Activated naive CD8-positive, alpha-beta T cell treated with anti-CD3 and anti-CD28 coated beads, Interleukin-2, amount 10 ng/mL, durations not matched to agents 7 days and 5 days (primary cell): ENCODE data around the gene OR2K2. TPM values are rescaled to one million over a fixed set of nuclear protein-coding genes. Genes with fewer than 3 reads are reported as not detected.
"Not testable (repeated sequence)": the region's sequence is repeated elsewhere in the genome, so short reads cannot be mapped to it uniquely, and the experiment has no call there.

Source experiments
- ATAC-seq: fragments of 150-1000 bp; cut with Tn5 transposase; one replicate; pipeline ENCODE4 v1.10.0; 2021; ENCODE audit warnings: low read depth, moderate library complexity
- POLR2A ChIA-PET: fragments of 350-600 bp; sonication (Branson Sonifier 250); formaldehyde crosslinking; loops from one replicate; lab custom pipeline; 2021; ENCODE audit warnings: antibody characterized with exemption; lab: Charles Lee
- DNase-seq: peaks from one replicate; pipeline ENCODE4 v3.0.0; 2021
- H3K27ac Mint-ChIP-seq: one replicate; pipeline ENCODE4 v1.8.0; 2022; ENCODE audit warnings: mild to moderate bottlenecking, mixed read lengths
- H3K27me3 Mint-ChIP-seq: one replicate; pipeline ENCODE4 v1.8.0; 2022; ENCODE audit warnings: mild to moderate bottlenecking, moderate library complexity, mixed read lengths
- H3K36me3 Mint-ChIP-seq: one replicate; pipeline ENCODE4 v1.8.0; 2021; ENCODE audit warnings: mild to moderate bottlenecking, mixed read lengths
- H3K4me1 Mint-ChIP-seq: one replicate; pipeline ENCODE4 v1.8.0; 2021; ENCODE audit warnings: mixed read lengths
- H3K4me3 Mint-ChIP-seq: one replicate; pipeline ENCODE4 v1.8.0; 2022; ENCODE audit warnings: mild to moderate bottlenecking, moderate library complexity, mixed read lengths
- H3K9me3 Mint-ChIP-seq: one replicate; pipeline ENCODE4 v1.8.0; 2021; ENCODE audit warnings: mixed read lengths
- total RNA-seq, 2 experiments: library from RNA; stranded (reverse); gene quantifications; one replicate each; pipeline ENCODE4 v1.2.3, GENCODE V29; 2021

Gene OR2K2
- not detected for total RNA-seq

GRCh38 chr9:111330124-111330523 lies at the start of gene OR2K2:
Gene OR2K2, minus strand, starts transcription at chr9:111330224. Its CDS starts 1,791 bp downstream, at chr9:111328433.
- peaks cover 1% of the 10 kb centered on the region for H3K36me3 Mint-ChIP-seq
- peaks cover 5% of the 10 kb centered on the region for H3K27me3 Mint-ChIP-seq
- ATAC-seq, result no peak
- POLR2A ChIA-PET, result no interaction called here
- H3K9me3 Mint-ChIP-seq, result no peaks in the 10 kb centered on the region
- no peak for DNase-seq
- no peak within 1 kb of the TSS for H3K4me3 Mint-ChIP-seq
- no peaks in the 10 kb centered on the region for H3K4me1 Mint-ChIP-seq
- H3K27ac Mint-ChIP-seq, result no peak within 1 kb of the TSS

- POLR2A ChIA-PET, result no interaction called here
- H3K4me1 Mint-ChIP-seq, result no peaks in the 10 kb centered on the region
- peaks cover 44% of the 10 kb centered on the region for H3K36me3 Mint-ChIP-seq
- H3K9me3 Mint-ChIP-seq, result no peaks in the 10 kb centered on the region
- H3K4me3 Mint-ChIP-seq, result no peak overlapping the region
- H3K27ac Mint-ChIP-seq, result no peak overlapping the region
- DNase-seq (no peak), ATAC-seq (no peak)
- no peaks in the 10 kb centered on the region for H3K27me3 Mint-ChIP-seq
Observed at GRCh38 chr9:111375817-111376564, 46.0 kb upstream of the OR2K2 start.

GRCh38 chr9:111375062-111375461 lies 45.0 kb upstream of the OR2K2 start:
- no peak for ATAC-seq
- H3K4me1 Mint-ChIP-seq, result no peaks in the 10 kb centered on the region
- peaks cover 46% of the 10 kb centered on the region for H3K36me3 Mint-ChIP-seq
- no peaks in the 10 kb centered on the region for H3K9me3 Mint-ChIP-seq
- H3K27me3 Mint-ChIP-seq, result no peaks in the 10 kb centered on the region
- POLR2A ChIA-PET, result no interaction called here
- H3K4me3 Mint-ChIP-seq, result no peak overlapping the region
- no peak overlapping the region for H3K27ac Mint-ChIP-seq
- no peak for DNase-seq

GRCh38 chr9:111372297-111372696 lies 42.3 kb upstream of the OR2K2 start:
- no peak overlapping the region for H3K27ac Mint-ChIP-seq
- H3K9me3 Mint-ChIP-seq, result no peaks in the 10 kb centered on the region
- H3K36me3 Mint-ChIP-seq, result peaks cover 45% of the 10 kb centered on the region
- H3K4me1 Mint-ChIP-seq, result no peaks in the 10 kb centered on the region
- POLR2A ChIA-PET, result no interaction called here
- ATAC-seq (no peak), DNase-seq (no peak)
- H3K4me3 Mint-ChIP-seq, result no peak overlapping the region
- no peaks in the 10 kb centered on the region for H3K27me3 Mint-ChIP-seq

GRCh38 chr9:111366978-111367377 lies 37.0 kb upstream of the OR2K2 start:
- Mint-ChIP-seq H3K4me1 (peaks cover 2% of the 10 kb centered on the region), H3K27me3 (no peaks in the 10 kb centered on the region), H3K4me3 (no peak overlapping the region), H3K9me3 (no peaks in the 10 kb centered on the region), H3K36me3 (peaks cover 54% of the 10 kb centered on the region), H3K27ac (no peak overlapping the region)
- POLR2A ChIA-PET, result no interaction called here
- DNase-seq, result no peak
- no peak for ATAC-seq

GRCh38 chr9:111362526-111362925 lies 32.5 kb upstream of the OR2K2 start:
- H3K27ac Mint-ChIP-seq, result no peak overlapping the region
- H3K27me3 Mint-ChIP-seq, result no peaks in the 10 kb centered on the region
- peaks cover 36% of the 10 kb centered on the region for H3K36me3 Mint-ChIP-seq
- DNase-seq (no peak), ATAC-seq (no peak)
- POLR2A ChIA-PET, result no interaction called here
- no peak overlapping the region for H3K4me3 Mint-ChIP-seq
- H3K4me1 Mint-ChIP-seq, result peaks cover 2% of the 10 kb centered on the region
- H3K9me3 Mint-ChIP-seq, result no peaks in the 10 kb centered on the region

GRCh38 chr9:111360881-111361280 lies 30.9 kb upstream of the OR2K2 start:
- no peak overlapping the region for H3K27ac Mint-ChIP-seq
- H3K4me3 Mint-ChIP-seq, result no peak overlapping the region
- peaks cover 30% of the 10 kb centered on the region for H3K36me3 Mint-ChIP-seq
- H3K4me1 Mint-ChIP-seq, result peaks cover 2% of the 10 kb centered on the region
- DNase-seq (no peak), ATAC-seq (no peak)
- no peaks in the 10 kb centered on the region for H3K27me3 Mint-ChIP-seq
- POLR2A ChIA-PET, result no interaction called here
- peaks cover 2% of the 10 kb centered on the region for H3K9me3 Mint-ChIP-seq

GRCh38 chr9:111356481-111357244 lies 26.6 kb upstream of the OR2K2 start:
- Mint-ChIP-seq H3K27me3 (peaks cover 8% of the 10 kb centered on the region), H3K36me3 (peaks cover 5% of the 10 kb centered on the region), H3K4me1 (no peaks in the 10 kb centered on the region), H3K9me3 (peaks cover 5% of the 10 kb centered on the region), H3K4me3 (no peak overlapping the region), H3K27ac (no peak overlapping the region)
- no peak for DNase-seq
- POLR2A ChIA-PET, result interaction anchor here (0.6 kb wide), 1 partner anchor 741 kb away, joined by 4 read pairs; no protein-coding TSS in a partner anchor
- ATAC-seq, result no peak

GRCh38 chr9:111352545-111352944 lies 22.5 kb upstream of the OR2K2 start:
- ATAC-seq (no peak), DNase-seq (no peak)
- Mint-ChIP-seq H3K9me3 (peaks cover 5% of the 10 kb centered on the region), H3K4me1 (no peaks in the 10 kb centered on the region), H3K27me3 (peaks cover 8% of the 10 kb centered on the region), H3K4me3 (no peak overlapping the region), H3K36me3 (no peaks in the 10 kb centered on the region), H3K27ac (no peak overlapping the region)
- POLR2A ChIA-PET, result no interaction called here

- Mint-ChIP-seq H3K4me1 (no peaks in the 10 kb centered on the region), H3K36me3 (no peaks in the 10 kb centered on the region), H3K9me3 (peaks cover 2% of the 10 kb centered on the region), H3K4me3 (no peak overlapping the region), H3K27ac (no peak overlapping the region), H3K27me3 (peaks cover 8% of the 10 kb centered on the region)
- ATAC-seq, result no peak
- POLR2A ChIA-PET, result no interaction called here
- no peak for DNase-seq
Observed at GRCh38 chr9:111350556-111350955, 20.5 kb upstream of the OR2K2 start.

- Mint-ChIP-seq H3K36me3 (no peaks in the 10 kb centered on the region), H3K9me3 (peaks cover 2% of the 10 kb centered on the region)
- POLR2A ChIA-PET, result no interaction called here
Observed at GRCh38 chr9:111349766-111350165, 19.7 kb upstream of the OR2K2 start.

GRCh38 chr9:111348821-111349271 lies 18.8 kb upstream of the OR2K2 start:
- POLR2A ChIA-PET, result no interaction called here

More at GRCh38 chr9:111349766-111350165, 19.7 kb upstream of the OR2K2 start:
- Mint-ChIP-seq H3K4me1 (no peaks in the 10 kb centered on the region), H3K4me3 (no peak overlapping the region), H3K27ac (no peak overlapping the region), H3K27me3 (peaks cover 8% of the 10 kb centered on the region)
- DNase-seq (no peak), ATAC-seq (no peak)

GRCh38 chr9:111334318-111334863 lies 4.4 kb upstream of the OR2K2 start:
- H3K27ac Mint-ChIP-seq, DNase-seq, H3K36me3 Mint-ChIP-seq, H3K27me3 Mint-ChIP-seq, H3K9me3 Mint-ChIP-seq, ATAC-seq, POLR2A ChIA-PET, H3K4me1 Mint-ChIP-seq, H3K4me3 Mint-ChIP-seq: not testable (repeated sequence)

More at GRCh38 chr9:111348821-111349271, 18.8 kb upstream of the OR2K2 start:
- H3K36me3 Mint-ChIP-seq, result no peaks in the 10 kb centered on the region
- DNase-seq (no peak), ATAC-seq (no peak)
- no peak overlapping the region for H3K4me3 Mint-ChIP-seq
- peaks cover 8% of the 10 kb centered on the region for H3K27me3 Mint-ChIP-seq
- H3K27ac Mint-ChIP-seq, result no peak overlapping the region
- H3K4me1 Mint-ChIP-seq, result no peaks in the 10 kb centered on the region
- H3K9me3 Mint-ChIP-seq, result peaks cover 2% of the 10 kb centered on the region
